HG03565 (cell line): Measurements from ENCODE around the gene CCDC87.
A peak's percentile ranks its signal among the peaks of the same experiment; 100 is the strongest.
"Not testable (repeated sequence)": the region's sequence is repeated elsewhere in the genome, so short reads cannot be mapped to it uniquely, and the experiment has no call there.

Source experiments
- ATAC-seq: cut with Tn5 transposase; IDR thresholded peaks from one replicate; pipeline ENCODE4 v1.9.1; 2021; ENCODE audit warnings: mild to moderate bottlenecking, moderate library complexity; ENCODE audit not compliant: unreplicated experiment

Gene CCDC87

GRCh38 chr11:66617155-66617834 lies 24.4 kb upstream of the CCDC87 start:
- no peak for ATAC-seq

- ATAC-seq: peak; percentile 90
Measured at GRCh38 chr11:66616379-66617154, 23.7 kb upstream of the CCDC87 start, which contains the start of gene RBM14. TSS of gene RBM14 (plus strand) at chr11:66616630. CDS start at chr11:66616721, 91 bp downstream.

GRCh38 chr11:66614073-66614472 lies 21.2 kb upstream of the CCDC87 start:
- no peak for ATAC-seq

DNA sequence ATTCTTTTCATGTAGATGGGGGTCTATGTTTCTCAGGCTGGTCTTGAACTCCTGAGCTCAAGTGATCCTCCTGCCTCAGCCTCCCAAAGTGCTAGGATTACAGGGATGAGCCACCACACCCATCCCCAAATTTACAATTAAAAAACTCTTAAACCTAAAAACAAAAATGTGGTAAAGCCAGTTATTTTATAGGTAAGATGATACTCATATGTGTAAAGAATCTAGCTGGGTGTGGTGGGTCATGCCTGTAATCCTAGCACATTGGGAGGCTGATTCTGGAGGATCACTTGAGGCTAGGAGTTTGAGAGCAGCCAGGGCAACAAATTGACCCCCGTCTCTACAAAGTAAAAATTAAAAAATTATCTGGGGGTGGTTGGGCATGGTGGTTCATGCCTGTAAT lies 19.6 kb upstream of the CCDC87 start:
- no peak for ATAC-seq

DNA sequence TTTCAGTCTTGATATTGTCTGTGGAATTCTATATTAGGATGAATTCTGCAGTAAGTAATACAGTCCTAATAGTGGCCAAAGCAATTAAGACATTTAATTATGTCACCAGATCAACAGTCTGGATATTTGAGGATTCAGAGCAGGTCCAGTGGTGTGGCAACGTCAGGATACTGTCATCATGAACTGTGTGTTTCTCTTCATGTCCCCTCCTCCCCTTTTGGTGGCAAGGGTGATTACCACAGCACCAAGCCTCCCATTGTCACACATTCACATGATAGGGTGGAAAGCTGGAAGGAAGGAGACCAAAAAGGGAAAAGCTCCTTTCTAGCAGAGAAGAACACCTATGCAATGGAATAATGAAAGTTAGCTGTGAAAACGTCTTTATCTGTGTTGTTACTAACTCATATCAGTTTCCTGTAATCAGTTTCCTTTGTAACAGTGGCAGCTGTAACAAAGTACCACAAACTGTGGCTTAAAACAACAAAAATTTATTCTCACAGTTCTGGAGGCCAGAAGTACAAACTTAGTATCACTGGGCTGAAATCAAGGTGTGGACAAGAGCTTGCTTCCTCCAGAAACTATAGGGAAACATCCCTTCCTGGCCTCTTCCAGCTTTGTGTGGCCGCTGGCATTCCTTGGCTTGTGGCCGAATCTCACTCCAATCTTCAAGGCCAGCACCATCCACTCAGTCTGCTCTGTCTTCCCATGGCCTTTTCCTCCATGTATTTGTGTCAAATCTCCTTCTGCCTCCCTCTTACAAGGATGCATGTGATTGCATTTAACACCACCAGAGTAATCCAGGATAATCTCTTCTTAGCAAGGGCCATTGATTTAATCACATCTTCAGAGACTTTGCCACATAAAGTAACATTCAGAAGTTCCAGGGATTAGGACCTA lies 17.1 kb upstream of the CCDC87 start:
- no peak for ATAC-seq

DNA sequence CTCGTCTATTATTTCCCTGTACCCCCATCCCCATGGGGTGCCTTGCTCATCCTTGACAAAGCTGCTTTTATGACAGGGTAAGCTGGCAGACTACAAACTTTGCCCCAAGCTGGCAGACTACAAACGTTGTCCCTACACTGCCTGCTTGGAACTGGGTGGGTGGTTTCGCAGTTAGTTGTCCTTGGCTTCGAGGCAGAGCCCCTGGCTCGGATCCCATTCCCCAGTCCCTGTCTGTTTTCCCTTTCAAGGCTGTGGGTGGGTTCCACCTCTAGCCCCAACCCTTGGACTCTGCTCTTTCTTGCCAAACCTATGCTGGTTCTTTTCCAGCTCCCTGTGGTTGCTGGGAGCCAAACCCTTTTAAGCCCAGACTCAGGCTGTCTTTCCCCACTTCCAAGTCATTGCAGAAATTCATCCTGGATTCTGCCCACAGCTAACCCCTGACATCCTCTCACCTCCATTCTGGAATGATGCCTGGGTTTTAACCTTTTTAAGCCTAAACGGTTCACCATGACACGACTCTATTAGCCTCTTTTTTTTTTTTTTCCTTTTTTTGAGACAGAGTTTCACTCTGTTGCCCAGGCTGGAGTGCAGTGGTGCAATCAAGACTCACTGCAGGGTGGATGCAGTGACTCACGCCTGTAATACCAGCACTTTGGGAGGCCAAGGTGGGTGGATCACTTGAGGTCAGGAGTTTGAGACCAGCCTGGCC lies 14.4 kb upstream of the CCDC87 start:
- ATAC-seq: no peak

DNA sequence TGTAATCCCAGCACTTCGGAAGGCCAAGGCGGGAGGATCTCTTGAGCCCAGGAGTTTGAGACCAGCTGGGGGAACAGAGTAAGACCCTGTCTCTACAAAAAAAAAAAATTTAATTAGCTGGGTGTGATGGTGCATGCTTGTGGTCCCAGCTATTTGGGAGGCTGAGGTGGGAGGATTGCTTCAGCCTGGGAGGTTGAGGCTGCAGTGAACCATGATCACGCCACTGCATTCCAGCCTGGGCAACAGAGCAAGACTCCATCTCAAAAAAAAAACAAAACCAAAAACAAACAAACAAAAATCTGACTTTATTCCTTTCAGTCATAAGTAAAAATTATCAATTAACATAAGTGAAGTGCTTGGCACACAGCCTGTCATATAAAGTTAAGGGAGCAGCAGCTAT lies 13.7 kb upstream of the CCDC87 start:
- ATAC-seq: not testable (repeated sequence)

DNA sequence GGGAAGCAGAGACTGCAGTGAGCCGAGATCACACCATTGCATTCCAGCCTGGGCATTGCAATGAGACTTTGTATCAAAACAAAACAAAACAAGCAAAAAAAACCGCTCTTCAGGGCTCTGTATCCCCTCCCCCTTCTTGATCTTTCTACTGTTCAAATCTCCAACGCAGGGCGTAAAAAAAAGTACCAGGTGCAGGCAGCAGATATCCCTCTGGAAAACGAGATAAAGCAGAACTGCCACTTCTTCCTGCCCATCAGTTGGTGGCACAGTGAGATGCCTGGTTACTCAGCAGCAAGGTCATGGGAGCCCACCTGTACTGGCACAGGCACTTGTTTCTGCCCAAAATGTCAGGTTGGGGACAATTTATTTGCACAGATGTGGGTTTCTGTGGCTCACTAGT lies 11.3 kb upstream of the CCDC87 start:
- ATAC-seq: no peak

- ATAC-seq: no peak
Measured at GRCh38 chr11:66603072-66603471, 10.2 kb upstream of the CCDC87 start.

DNA sequence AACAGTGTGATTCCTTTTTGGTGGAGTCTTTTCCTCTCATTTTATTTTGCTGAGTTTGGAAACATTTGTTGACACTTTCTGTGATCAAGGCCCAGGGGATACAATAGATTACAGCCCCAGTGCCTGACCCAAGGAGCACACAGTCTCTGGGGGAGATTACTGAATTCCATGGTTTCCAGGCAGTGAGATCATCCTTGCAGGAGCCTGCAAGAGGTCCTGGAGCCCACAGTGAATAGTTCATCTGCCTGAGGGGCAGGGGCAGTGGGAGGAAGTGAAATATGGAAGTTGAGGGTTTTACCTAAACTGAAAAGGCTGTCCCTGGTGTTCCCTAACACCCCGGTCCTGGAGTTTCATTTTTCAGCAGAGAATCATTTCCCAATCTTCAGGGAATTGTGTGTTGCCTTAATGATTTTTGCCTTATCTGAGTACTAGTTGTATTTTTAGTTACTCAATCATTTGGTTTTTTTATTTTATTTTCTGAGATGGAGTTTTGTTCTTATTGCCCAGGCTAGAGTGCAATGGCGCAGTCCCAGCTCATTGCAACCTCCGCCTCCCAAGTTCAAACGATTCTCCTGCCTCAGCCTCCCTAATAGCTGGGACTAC lies 7.9 kb upstream of the CCDC87 start:
- no peak for ATAC-seq

DNA sequence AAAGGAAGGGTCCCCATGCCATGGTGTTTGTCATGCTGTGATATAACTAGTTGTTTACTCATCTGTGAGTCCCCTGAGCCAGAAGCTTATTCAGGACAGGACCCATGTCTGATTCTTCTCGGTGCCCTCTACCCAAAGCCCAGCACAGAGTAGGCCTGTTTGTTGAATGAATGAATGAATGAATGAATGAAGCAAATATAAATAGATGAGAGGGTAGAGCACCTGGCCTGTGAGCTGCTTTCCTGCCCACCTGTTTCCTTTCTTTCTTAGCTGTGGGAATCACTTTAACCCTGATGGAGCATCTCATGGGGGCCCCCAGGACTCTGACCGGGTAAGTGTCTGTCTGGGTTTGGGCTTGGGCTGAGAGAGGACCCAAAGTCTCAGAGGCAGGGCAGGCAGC lies 7.4 kb upstream of the CCDC87 start:
- ATAC-seq: no peak

DNA sequence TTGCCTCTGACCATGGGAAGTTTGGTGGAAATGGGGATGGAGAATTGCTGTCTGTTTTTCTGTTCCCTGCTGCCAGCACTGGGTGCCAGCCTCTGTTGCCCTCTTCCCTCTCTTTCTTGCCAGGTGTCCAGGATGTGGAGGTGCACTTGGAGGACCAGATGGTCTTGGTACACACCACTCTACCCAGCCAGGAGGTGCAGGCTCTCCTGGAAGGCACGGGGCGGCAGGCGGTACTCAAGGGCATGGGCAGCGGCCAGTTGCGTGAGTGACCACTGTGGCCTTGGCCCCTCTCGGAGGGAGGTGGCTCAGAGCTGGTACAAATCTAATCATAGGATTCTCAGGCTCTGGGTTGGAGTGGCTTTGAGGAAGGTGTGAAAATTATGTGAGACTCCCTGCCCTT lies 6.1 kb upstream of the CCDC87 start:
- ATAC-seq: no peak

DNA sequence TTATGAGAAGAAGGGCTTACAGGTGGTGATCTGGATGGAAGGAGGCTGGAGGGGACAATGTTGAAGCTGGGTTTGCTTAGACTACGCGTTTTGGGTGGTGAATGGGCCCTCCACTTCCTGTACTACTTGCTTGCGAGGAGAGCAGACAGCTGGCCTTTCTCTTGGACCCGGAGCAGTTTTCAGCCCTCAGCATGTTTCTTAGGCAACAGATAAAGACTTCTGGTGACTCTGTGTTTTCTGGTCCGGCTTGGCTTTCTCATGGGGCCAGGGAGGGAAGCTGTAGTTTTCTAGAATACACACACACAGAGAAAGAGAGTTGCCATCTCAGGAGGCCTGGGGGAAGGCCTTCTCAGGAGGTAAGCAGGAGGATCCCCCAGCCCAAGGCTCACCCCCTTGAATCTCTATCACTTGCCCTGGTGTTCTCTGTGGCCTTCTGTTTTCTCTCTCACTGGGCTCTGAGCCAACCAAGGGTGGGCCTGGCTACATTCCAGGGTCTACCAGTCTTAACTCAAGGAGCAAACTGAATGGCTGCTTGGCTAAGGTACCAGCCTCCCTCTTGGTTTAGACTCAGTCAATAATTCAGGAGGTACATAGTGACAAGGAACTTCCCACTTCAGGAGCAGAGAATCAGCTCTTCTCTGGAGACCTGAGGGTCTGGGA lies 2.5 kb upstream of the CCDC87 start:
- ATAC-seq: no peak

- no peak for ATAC-seq
Measured at GRCh38 chr11:66593650-66594049, 787 bp upstream of the CCDC87 start.

GRCh38 chr11:66593303-66593635 lies 406 bp upstream of the CCDC87 start:
- no peak for ATAC-seq

DNA sequence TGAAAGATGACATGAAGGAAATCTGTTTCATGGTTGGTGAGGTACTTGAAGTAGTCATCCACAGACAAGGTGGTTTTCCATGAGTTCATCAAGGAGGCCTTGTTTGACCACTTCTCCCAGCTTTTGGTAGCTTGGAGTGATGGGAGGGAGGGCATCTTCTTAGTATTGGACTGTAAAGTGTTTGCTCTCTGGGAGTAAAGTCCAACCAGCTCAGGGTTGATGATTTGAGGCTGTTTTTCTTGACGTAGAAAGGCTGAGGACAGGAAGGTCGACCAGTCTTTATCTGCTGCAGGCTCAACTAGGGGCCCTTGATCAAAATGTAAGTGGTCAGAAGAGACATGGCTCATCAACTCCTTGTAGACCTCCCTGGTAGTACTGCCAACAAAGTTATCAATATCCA lies 1.7 kb downstream of the CCDC87 start:
- ATAC-seq: no peak

DNA sequence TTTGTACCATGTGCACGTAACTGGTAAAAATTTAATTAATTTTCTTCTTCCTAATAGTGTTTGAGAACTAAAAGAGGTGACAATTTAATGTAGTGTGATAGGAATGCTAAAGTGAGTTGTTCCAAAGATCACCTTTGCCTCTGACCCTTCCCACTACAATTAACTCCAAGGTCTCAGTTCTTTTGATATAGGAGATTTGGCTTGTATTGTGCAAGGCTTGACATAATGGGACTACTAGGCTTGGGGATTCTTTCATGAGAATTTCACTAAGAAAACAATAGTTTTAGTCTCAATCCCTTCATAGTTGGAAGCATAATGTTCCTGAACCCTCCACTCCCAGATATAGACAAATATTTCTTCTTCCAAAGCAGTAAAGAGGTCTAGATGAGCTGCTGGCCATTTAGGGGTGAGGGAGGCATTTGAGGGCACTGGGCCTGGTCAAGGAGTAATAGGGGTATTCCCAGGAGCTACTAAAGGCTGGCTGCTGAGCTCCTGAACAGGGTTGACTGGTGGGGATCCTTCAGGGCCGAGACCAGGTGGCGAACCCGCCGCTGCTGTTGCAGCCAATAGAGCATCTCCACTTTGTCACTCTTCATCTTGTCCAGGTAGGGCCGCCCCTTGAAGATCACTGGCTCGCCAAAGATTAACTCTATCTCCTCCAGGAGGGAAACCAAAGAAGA lies 2.7 kb downstream of the CCDC87 start:
- no peak for ATAC-seq

GRCh38 chr11:66589315-66589714 lies 3.5 kb downstream of the CCDC87 start:
- ATAC-seq: not testable (repeated sequence)

- ATAC-seq: no peak
Measured at GRCh38 chr11:66586136-66586535, 6.7 kb downstream of the CCDC87 start.
